ENCODE data around the gene FAM98A. TPM values are rescaled to one million over a fixed set of nuclear protein-coding genes. Genes with fewer than 3 reads are reported as not detected.

The FAM98A gene
- total RNA-seq, 3 donors from 2014 or later (not counting 1 experiment from before 2014, with no cell fraction given): 17.3 to 32.9 (median 22.2) TPM

DNA sequence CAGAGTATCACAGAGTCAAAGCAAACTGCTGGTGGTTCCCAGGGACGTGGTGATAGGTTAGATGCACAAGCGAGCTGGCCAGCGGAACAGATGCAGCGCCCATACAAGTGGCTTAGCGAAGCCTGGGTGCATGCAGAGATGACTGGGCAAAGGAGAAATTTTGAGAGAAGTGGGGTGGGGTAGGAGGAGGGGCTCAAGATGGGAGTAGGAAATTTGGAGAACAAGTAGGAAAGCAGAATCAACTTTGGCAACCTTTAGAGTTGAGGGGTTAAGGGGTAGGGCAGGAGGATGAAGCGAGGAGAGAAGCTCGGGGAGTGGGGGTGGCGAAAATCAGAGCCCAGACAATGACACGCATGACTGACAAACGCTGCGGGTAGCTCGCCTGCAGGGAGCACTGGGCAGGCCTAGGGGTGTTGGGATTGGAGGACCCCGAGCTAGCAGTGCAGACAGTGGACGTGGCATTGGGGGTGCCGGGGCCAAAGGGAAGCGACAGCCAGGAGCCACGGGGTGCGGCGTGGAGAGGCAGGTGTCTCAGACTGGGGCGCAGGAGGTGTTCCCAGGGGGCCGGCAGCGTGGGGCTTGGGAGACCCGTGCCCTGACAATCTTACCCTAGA lies 431 bp downstream of the FAM98A start:
- peaks cover 11% of the 10 kb centered on the region for H3K36me3 ChIP-seq (ENCODE audit: control insufficient read depth, insufficient read depth, low read length)
- intact Hi-C loops (cut with micrococcal nuclease): loop anchor here (5.0 kb wide), 1 partner anchor 121 kb away; the partner anchor contains the start of gene RASGRP3
- peak overlapping the region; percentile 91 to 99 for H3K27ac Mint-ChIP-seq
- DNase-seq (peak; percentile 29 to 61), ATAC-seq (peak; percentile 12 to 41 (median 35))
- H3K27ac ChIP-seq (ENCODE audit: low read length): peak overlapping the region; percentile 82
- 0% methylated on average over 23 of the region's 23 CpGs for WGBS (ENCODE audit: insufficient coverage)
- peak overlapping the region; percentile 98 for H3K4me3 Mint-ChIP-seq
- H3K27me3 Mint-ChIP-seq (ENCODE audit: low read depth in 2 of 2): peaks cover 0 to 8% of the 10 kb centered on the region in 2 donors
- peaks cover 36 to 40% of the 10 kb centered on the region in 2 donors for H3K4me1 Mint-ChIP-seq
- peaks cover 6% of the 10 kb centered on the region for H3K4me1 ChIP-seq (ENCODE audit: control insufficient read depth, insufficient read depth, low read length)
- H3K4me3 ChIP-seq (ENCODE audit: low read length): peak overlapping the region; percentile 97
- no peaks in the 10 kb centered on the region for H3K9me3 ChIP-seq (ENCODE audit: control insufficient read depth, insufficient read depth, low read length)
- no peaks in the 10 kb centered on the region for H3K36me3 Mint-ChIP-seq
- H3K27me3 ChIP-seq (ENCODE audit: control insufficient read depth, insufficient read depth, low read length): no peaks in the 10 kb centered on the region
- TF ChIP-seq, protein P1, sequence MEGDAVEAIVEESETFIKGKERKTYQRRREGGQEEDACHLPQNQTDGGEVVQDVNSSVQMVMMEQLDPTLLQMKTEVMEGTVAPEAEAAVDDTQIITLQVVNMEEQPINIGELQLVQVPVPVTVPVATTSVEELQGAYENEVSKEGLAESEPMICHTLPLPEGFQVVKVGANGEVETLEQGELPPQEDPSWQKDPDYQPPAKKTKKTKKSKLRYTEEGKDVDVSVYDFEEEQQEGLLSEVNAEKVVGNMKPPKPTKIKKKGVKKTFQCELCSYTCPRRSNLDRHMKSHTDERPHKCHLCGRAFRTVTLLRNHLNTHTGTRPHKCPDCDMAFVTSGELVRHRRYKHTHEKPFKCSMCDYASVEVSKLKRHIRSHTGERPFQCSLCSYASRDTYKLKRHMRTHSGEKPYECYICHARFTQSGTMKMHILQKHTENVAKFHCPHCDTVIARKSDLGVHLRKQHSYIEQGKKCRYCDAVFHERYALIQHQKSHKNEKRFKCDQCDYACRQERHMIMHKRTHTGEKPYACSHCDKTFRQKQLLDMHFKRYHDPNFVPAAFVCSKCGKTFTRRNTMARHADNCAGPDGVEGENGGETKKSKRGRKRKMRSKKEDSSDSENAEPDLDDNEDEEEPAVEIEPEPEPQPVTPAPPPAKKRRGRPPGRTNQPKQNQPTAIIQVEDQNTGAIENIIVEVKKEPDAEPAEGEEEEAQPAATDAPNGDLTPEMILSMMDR (IDR thresholded peaks at IDR 0.05): no peak
- H3K9me3 Mint-ChIP-seq: no peaks in the 10 kb centered on the region

DNA sequence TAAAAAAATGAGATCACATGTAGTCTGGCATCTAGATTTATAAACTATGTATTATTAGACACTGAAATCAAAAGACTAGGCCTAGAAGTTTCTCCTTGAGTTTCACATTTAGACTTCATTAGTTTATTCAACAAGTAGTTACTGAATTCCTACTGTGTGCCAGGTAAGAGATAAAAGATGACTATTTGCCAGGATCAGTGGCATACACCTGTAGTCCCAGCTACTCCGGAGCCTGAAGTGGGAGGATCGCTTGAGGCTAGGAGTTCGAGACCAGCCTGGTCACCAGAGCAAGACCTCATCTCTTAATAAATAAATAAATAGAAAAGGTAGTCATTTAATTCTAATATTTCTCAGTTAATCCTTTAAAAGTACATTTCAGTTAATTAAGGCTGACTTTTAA lies 2.1 kb downstream of the FAM98A start:
- no peaks in the 10 kb centered on the region for H3K9me3 ChIP-seq (ENCODE audit: control insufficient read depth, insufficient read depth, low read length)
- H3K36me3 ChIP-seq (ENCODE audit: control insufficient read depth, insufficient read depth, low read length): peaks cover 18% of the 10 kb centered on the region
- H3K9me3 Mint-ChIP-seq: no peaks in the 10 kb centered on the region
- peaks cover 36 to 40% of the 10 kb centered on the region in 2 donors for H3K4me1 Mint-ChIP-seq
- TF ChIP-seq, protein P1 (IDR thresholded peaks at IDR 0.05): no peak
- no peaks in the 10 kb centered on the region for H3K27me3 ChIP-seq (ENCODE audit: control insufficient read depth, insufficient read depth, low read length)
- ATAC-seq (no peak), DNase-seq (no peak)
- no peak overlapping the region for H3K27ac ChIP-seq (ENCODE audit: low read length)
- no peaks in the 10 kb centered on the region for H3K27me3 Mint-ChIP-seq (ENCODE audit: low read depth in 2 of 2)
- H3K4me3 Mint-ChIP-seq: peak overlapping the region; percentile 45
- no peaks in the 10 kb centered on the region for H3K36me3 Mint-ChIP-seq
- intact Hi-C loops (cut with micrococcal nuclease): loop anchor here (5.0 kb wide), 1 partner anchor 120 kb away; the partner anchor contains the start of gene RASGRP3
- no peak overlapping the region for H3K4me3 ChIP-seq (ENCODE audit: low read length)
- peak overlapping the region in 1 of 2 donors; percentile 91 for H3K27ac Mint-ChIP-seq
- 83% methylated on average over 2 of the region's 3 CpGs for WGBS (ENCODE audit: insufficient coverage)
- peaks cover 6% of the 10 kb centered on the region for H3K4me1 ChIP-seq (ENCODE audit: control insufficient read depth, insufficient read depth, low read length)

GRCh38 chr2:33595385-33595784 lies 3.7 kb downstream of the FAM98A start:
- intact Hi-C loops (cut with micrococcal nuclease): loop anchor here (5.0 kb wide), 1 partner anchor 118 kb away; the partner anchor contains the start of gene RASGRP3
- H3K4me1 Mint-ChIP-seq: peaks cover 36 to 46% of the 10 kb centered on the region in 2 donors

More at GRCh38 chr2:33595385-33595784, 3.7 kb downstream of the FAM98A start:
- H3K27me3 ChIP-seq (ENCODE audit: control insufficient read depth, insufficient read depth, low read length): no peaks in the 10 kb centered on the region
- H3K9me3 ChIP-seq (ENCODE audit: control insufficient read depth, insufficient read depth, low read length): no peaks in the 10 kb centered on the region
- H3K27me3 Mint-ChIP-seq (ENCODE audit: low read depth in 2 of 2): no peaks in the 10 kb centered on the region
- H3K27ac ChIP-seq (ENCODE audit: low read length): no peak overlapping the region
- H3K27ac Mint-ChIP-seq: no peak overlapping the region
- no peaks in the 10 kb centered on the region for H3K9me3 Mint-ChIP-seq
- TF ChIP-seq, protein P1 (IDR thresholded peaks at IDR 0.05): no peak
- DNase-seq: no peak
- peaks cover 6% of the 10 kb centered on the region for H3K4me1 ChIP-seq (ENCODE audit: control insufficient read depth, insufficient read depth, low read length)
- 98% methylated on average over 3 of the region's 3 CpGs for WGBS (ENCODE audit: insufficient coverage)
- no peak for ATAC-seq
- no peak overlapping the region for H3K4me3 ChIP-seq (ENCODE audit: low read length)
- no peak overlapping the region for H3K4me3 Mint-ChIP-seq
- peaks cover 2% of the 10 kb centered on the region for H3K36me3 Mint-ChIP-seq
- peaks cover 33% of the 10 kb centered on the region for H3K36me3 ChIP-seq (ENCODE audit: control insufficient read depth, insufficient read depth, low read length)
